ENCODE measurements around the gene METTL23. TPM values are rescaled to one million over a fixed set of nuclear protein-coding genes. Genes with fewer than 3 reads are reported as not detected.

Gene METTL23
- total and polyA plus RNA-seq, 2 donors (not counting 3 experiments of a cell fraction or from before 2014, with no cell fraction given), result 19.5 to 33.4 TPM

- H3K4me1 ChIP-seq (ENCODE audit: control insufficient read depth, extremely low read depth, insufficient read depth, low read length), result peaks cover 12% of the 10 kb centered on the region
Measured at GRCh38 chr17:76716146-76716838, 10.3 kb upstream of the METTL23 start.

More at GRCh38 chr17:76716146-76716838, 10.3 kb upstream of the METTL23 start:
- H3K4me3 ChIP-seq (replicated peaks in 1 of 3; ENCODE audit: insufficient read depth in 1 of 3, low read depth in 1 of 3, low read length in 3 of 3), result no peak overlapping the region
- peaks cover 19 to 37% of the 10 kb centered on the region in 2 experiments for H3K36me3 ChIP-seq (ENCODE audit: control insufficient read depth in 2 of 2, extremely low read depth in 1 of 2, insufficient read depth in 2 of 2, low read length in 2 of 2)
- no peaks in the 10 kb centered on the region for H4K20me1 ChIP-seq (replicated peaks; ENCODE audit: control insufficient read depth, extremely low read depth, insufficient read depth, low read length)
- H3K79me2 ChIP-seq (ENCODE audit: control insufficient read depth, insufficient read depth, low read length), result peaks cover 7% of the 10 kb centered on the region
- CTCF ChIA-PET, result interaction anchor here (1.0 to 4.7 kb wide), 9 partner anchors 10 to 153 kb away, joined by 3 to 30 read pairs (median 4); partner anchors contain the start of genes JMJD6 and METTL23
- dilution Hi-C loops (cut with MboI; ENCODE audit: extremely low pct_ligation_motif_present, low sequenced_read_pairs), result no loop called here
- DNase-seq (ENCODE audit: low read depth, low spot score), result no peak
- no peak overlapping the region for H2AFZ ChIP-seq (ENCODE audit: low read depth, low read length)
- H3K9me1 ChIP-seq (replicated peaks; ENCODE audit: control insufficient read depth, extremely low read depth, insufficient read depth, low read length), result no peaks in the 10 kb centered on the region
- no peak overlapping the region for H3K9ac ChIP-seq (replicated peaks; ENCODE audit: extremely low read depth, insufficient read depth, low read length)
- FAIRE-seq, result peak; percentile 57
- no peaks in the 10 kb centered on the region for H3K9me3 ChIP-seq (replicated peaks; ENCODE audit: control insufficient read depth, insufficient read depth, low read length)
- TF ChIP-seq GATA2 (IDR thresholded peaks at IDR 0.05; ENCODE audit: insufficient read depth, insufficient read length, low read depth, low read length) (peak; percentile 14), EZH2 (IDR thresholded peaks at IDR 0.05; ENCODE audit: borderline replicate concordance, low read depth, low read length, severe bottlenecking) (no peak), CTCF (IDR thresholded peaks at IDR 0.05; ENCODE audit: extremely low read depth in 1 of 2, insufficient read depth in 1 of 2, low read depth in 1 of 2, low read length in 2 of 2) (no peak)
- H3K4me2 ChIP-seq (ENCODE audit: insufficient read depth, low read length), result no peak overlapping the region
- intact Hi-C loops (cut with micrococcal nuclease), result loop anchor here (10.0 kb wide), 1 partner anchor 191 kb away; no protein-coding TSS in a partner anchor
- H3K27me3 ChIP-seq (ENCODE audit: control insufficient read depth in 2 of 2, insufficient read depth in 2 of 2, low read length in 2 of 2), result no peaks in the 10 kb centered on the region
- no TSS peak for BruUV-seq (replicated peaks)
- H3K27ac ChIP-seq (ENCODE audit: insufficient read depth, low read depth, low read length), result peak overlapping the region; percentile 55
- POLR2A ChIA-PET, result interaction anchor here (0.7 kb wide), 1 partner anchor 21 kb away, joined by 3 read pairs; the partner anchor contains the start of gene MFSD11

Data from endothelial cell of umbilical vein (primary cell).